GM23338 (cell line): ENCODE results near the gene SERPINA1.

Experiments used
- CREB1 ChIP-seq: fragments of 250-450 bp; sonication (Bioruptor Pico); IDR thresholded peaks from 2 replicates; pipeline ENCODE4 v1.5.0; 2020; ENCODE audit warnings: low read depth, mild to moderate bottlenecking, moderate library complexity
- CTCF ChIP-seq, 2 experiments: fragments of 200-600 bp in 1 of 2; sonication (generic) in 1 of 2; conservative IDR thresholded peaks; 2 replicates each; pipeline versions ENCODE4 v1.5.1 to v1.6.1; 2016 to 2017; ENCODE audit warnings: antibody characterized with exemption in 2 of 2, low read depth in 2 of 2, mild to moderate bottlenecking in 2 of 2, moderate library complexity in 1 of 2
- ETS1 ChIP-seq: IDR thresholded peaks from 2 replicates; pipeline ENCODE4 v1.6.1; 2016; ENCODE audit warnings: antibody characterized with exemption
- EZH2 ChIP-seq: fragments of 200-600 bp; sonication (generic); IDR thresholded peaks from one replicate; pipeline ENCODE4 v1.8.0; 2017; ENCODE audit warnings: antibody characterized with exemption, mild to moderate bottlenecking, low read depth; ENCODE audit not compliant: unreplicated experiment
- EZH2phosphoT487 ChIP-seq: fragments of 200-600 bp; sonication (generic); IDR thresholded peaks from one replicate; pipeline ENCODE4 v1.8.1; 2018; ENCODE audit warnings: antibody characterized with exemption; ENCODE audit not compliant: unreplicated experiment
- JUNB ChIP-seq: IDR thresholded peaks from one replicate; pipeline ENCODE4 v1.6.1; 2016; ENCODE audit warnings: antibody characterized with exemption; ENCODE audit not compliant: unreplicated experiment
- NANOG ChIP-seq: IDR thresholded peaks from 2 replicates; pipeline ENCODE4 v1.6.1; 2016; ENCODE audit warnings: antibody characterized with exemption, borderline replicate concordance
- POLR2AphosphoS5 ChIP-seq: IDR thresholded peaks from 2 replicates; pipeline ENCODE4 v1.6.1; 2016; ENCODE audit warnings: antibody characterized with exemption, low read depth
- REST ChIP-seq: IDR thresholded peaks from one replicate; pipeline ENCODE4 v1.6.1; 2018; ENCODE audit warnings: antibody characterized with exemption; ENCODE audit not compliant: unreplicated experiment
- STAT1 ChIP-seq: IDR thresholded peaks from one replicate; pipeline ENCODE4 v1.6.1; 2016; ENCODE audit warnings: antibody characterized with exemption; ENCODE audit not compliant: unreplicated experiment
- ZNF114 ChIP-seq: fragments of 250-450 bp; sonication (Bioruptor Pico); IDR thresholded peaks from 2 replicates; pipeline ENCODE4 v1.5.0; 2020; ENCODE audit warnings: mild to moderate bottlenecking, moderate library complexity
- ZNF331 ChIP-seq: fragments of 250-450 bp; sonication (Bioruptor Pico); IDR thresholded peaks from 2 replicates; pipeline ENCODE4 v1.5.0; 2020; ENCODE audit warnings: low read depth, mild to moderate bottlenecking, moderate library complexity

- TF ChIP-seq CTCF (conservative IDR thresholded peaks at IDR 0.05; ENCODE audit: low read depth in 2 of 2) (no peak), EZH2 (no peak), EZH2phosphoT487 (no peak), REST (no peak), POLR2AphosphoS5 (no peak), ZNF114 (CRISPR knock-in tag) (no peak), JUNB (no peak), CREB1 (no peak), ETS1 (no peak), ZNF331 (CRISPR knock-in tag) (no peak), STAT1 (no peak), NANOG (no peak)
These were observed 19.5 kb upstream of the SERPINA1 start for GRCh38 chr14:94407906-94408305.
